GM19372 (cell line): ENCODE data around the gene PSME3.
"Not testable (repeated sequence)": the region's sequence is repeated elsewhere in the genome, so short reads cannot be mapped to it uniquely, and the experiment has no call there.

ENCODE experiments used
- ATAC-seq: cut with Tn5 transposase; IDR thresholded peaks from one replicate; pipeline ENCODE4 v1.9.1; 2021; ENCODE audit warnings: mild to moderate bottlenecking, low read depth, moderate library complexity; ENCODE audit not compliant: unreplicated experiment

Gene PSME3

DNA sequence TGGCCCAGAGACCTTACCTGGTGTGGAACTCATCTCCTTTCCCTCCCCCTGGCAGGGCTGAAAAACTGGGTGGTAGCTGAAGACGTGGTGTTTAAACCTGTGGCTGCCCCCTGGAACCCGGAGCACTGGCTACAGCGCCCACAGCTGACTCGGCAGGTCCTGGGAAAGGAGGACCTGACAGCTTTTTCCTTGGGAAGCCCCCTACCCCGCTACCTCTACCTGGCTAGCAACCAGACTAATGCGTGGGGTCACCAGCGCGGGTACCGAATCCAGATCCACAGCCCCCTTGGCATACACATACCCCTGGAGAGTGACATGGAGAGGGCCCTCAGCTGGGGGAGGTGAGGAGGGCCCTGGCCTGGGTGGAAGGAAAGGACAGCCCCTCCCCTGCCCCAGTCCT lies 15.8 kb downstream of the PSME3 start:
- ATAC-seq, result no peak

DNA sequence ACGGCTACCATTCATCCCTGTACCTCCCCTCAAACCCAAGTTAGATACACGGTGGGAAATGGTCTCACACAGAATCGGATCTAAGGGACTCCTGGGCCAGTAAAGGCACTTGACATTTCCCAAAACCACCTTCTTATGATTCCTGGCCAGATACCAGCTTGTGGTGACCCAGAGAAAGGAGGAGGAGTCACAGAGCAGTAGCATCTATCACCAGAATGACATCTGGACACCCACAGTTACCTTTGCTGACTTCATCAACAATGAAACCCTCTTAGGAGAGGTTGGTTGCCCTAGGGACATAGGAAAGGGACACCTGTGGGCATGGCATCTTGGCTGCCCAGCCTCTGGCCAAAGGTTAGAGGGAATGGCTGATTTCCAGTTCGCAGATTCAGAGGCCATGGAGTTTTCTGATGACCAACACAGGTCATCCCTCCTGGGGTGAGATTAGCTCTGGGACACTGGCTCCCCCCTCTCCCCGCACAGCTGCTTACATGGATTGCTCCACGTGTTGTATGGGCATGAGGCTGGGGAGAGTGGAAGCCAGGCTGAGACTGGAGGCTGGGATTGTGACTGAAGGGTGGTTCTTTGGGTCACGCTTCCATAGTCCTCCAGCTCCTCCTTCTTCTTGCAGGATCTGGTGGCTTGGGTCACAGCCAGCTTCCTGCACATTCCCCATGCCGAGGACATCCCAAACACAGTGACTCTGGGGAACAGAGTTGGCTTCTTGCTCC lies 16.4 kb downstream of the PSME3 start:
- ATAC-seq, result no peak

DNA sequence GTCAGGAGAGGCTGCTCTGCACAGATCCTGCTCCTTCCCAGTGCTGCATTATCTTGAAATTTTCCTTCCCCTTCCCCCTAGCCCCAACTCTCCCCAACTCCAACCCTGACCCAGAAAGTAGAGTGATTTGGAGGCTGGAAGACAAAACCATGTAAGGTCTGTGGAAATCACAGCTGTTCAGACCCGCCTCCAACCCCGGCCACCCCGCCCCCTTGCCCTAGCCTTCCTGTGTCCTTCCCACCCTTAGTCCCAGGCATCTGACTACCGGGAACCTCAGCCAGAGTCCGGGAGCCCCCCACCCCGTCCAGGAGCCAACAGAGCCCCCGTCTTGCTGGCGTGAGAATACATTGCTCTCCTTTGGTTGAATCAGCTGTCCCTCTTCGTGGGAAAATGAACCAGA lies 17.8 kb downstream of the PSME3 start, which contains the start of gene AOC3:
TSS of gene AOC3 (plus strand) at position 246 of the 400 bp plus-strand sequence. CDS start at position 391, 145 bp downstream.
- no peak for ATAC-seq

- not testable (repeated sequence) for ATAC-seq
Measured at GRCh38 chr17:42851371-42852240, 18.4 kb downstream of the PSME3 start.

DNA sequence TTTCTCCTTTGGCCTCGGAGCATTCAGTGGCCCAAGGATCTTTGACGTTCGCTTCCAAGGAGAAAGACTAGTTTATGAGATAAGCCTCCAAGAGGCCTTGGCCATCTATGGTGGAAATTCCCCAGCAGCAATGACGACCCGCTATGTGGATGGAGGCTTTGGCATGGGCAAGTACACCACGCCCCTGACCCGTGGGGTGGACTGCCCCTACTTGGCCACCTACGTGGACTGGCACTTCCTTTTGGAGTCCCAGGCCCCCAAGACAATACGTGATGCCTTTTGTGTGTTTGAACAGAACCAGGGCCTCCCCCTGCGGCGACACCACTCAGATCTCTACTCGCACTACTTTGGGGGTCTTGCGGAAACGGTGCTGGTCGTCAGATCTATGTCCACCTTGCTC lies 19.2 kb downstream of the PSME3 start:
- ATAC-seq, result no peak

DNA sequence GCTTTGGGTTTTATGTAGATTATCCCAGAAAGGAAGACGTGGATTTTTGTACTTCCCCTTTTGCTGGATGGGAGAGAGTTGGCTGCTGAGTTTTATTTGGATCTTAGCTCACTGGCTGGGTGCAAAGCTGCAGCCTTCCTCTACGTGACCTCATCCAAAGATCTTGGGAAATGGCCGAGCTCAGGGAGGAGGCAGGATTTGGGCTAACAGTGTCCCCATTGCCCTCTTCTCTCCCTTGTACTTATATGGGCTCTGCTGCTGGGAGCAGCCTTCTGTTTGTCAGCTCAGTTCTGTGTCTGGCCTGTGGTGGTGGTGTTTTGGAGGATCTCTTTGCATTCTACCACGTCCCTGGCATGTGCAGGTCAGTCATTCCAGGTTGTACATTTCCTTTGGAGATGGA lies 19.8 kb downstream of the PSME3 start:
- ATAC-seq, result no peak

DNA sequence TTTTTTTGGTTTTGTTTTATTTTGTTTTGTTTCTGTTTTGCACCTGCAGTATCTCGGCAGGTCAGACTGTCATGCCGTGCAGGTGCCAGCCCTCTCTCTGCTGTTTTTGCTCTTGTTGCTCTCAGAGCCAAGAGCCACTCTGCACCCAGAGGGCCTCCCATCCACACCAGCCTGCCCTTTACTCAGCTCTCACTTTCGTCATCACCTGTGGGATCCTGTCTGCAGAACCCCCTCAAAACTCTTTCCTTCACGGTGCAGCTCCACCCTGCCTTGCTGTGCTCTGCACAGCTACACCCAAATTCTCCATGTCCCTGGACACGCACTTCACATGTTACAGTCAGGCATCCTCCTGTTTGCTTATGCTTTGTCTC lies 20.4 kb downstream of the PSME3 start:
- ATAC-seq, result no peak

DNA sequence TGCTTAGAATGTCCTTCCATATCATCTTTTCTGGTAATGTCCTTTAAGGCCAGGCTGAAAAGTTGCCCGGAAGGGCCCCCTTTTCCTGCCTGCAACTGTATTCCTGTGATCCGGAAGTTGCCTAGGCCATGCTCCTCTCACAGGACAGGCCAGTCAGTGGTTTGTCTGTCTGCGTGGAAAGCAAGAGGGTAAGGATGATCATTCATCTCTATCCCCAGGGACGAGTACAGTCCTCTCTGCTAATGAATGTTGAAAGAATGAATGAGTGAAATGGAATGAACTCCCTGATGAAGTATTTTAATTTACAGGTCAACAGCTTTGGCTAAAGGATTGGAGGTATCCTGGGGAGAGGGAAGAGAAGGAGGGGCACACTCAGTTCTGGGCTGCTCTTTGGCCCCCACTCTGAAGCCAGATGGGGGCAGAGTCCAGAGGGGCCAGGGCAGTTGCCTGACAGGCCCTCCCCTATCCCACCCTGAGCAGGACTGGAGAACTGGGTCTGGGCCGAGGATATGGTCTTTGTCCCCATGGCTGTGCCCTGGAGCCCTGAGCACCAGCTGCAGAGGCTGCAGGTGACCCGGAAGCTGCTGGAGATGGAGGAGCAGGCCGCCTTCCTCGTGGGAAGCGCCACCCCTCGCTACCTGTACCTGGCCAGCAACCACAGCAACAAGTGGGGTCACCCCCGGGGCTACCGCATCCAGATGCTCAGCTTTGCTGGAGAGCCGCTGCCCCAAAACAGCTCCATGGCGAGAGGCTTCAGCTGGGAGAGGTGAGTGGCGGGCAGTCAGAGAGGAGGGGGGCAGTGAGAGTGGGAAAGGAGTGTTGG lies 21.0 kb downstream of the PSME3 start:
- ATAC-seq, result no peak

GRCh38 chr17:42855048-42855596 lies 21.9 kb downstream of the PSME3 start:
- ATAC-seq, result no peak

DNA sequence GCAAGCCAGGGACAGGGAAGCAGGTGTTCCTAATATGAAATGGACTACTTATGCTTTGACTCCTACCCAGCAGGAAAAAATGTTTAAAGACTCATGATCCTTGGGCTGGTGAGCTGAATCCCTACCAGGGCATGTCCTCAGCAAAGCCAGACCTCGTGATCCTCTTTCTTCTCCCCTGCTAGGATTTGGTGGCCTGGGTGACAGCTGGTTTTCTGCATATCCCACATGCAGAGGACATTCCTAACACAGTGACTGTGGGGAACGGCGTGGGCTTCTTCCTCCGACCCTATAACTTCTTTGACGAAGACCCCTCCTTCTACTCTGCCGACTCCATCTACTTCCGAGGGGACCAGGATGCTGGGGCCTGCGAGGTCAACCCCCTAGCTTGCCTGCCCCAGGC lies 22.9 kb downstream of the PSME3 start:
- ATAC-seq, result not testable (repeated sequence)

GRCh38 chr17:42856516-42856915 lies 23.3 kb downstream of the PSME3 start:
- not testable (repeated sequence) for ATAC-seq

DNA sequence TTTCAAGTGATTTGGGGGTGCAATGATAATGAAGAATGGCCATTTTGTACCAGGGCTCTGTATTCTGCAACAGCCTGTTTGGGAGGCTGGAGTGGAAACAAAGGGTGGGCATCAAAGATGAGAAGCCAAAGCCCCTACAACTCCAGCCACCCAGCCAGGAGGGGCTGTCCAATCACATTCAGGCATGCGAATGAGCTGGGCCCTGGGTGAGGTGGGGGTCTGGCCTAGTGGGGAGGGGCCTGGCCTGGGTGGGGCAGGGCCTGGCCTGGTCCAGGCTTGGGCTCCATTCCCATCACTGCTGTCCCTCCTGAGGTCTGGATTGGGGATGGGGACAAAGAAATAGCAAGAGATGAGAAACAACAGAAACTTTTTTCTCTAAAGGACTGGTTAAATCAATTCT lies 24.2 kb downstream of the PSME3 start:
- no peak for ATAC-seq

GRCh38 chr17:42865638-42866094 lies 32.5 kb downstream of the PSME3 start:
- ATAC-seq, result no peak

GRCh38 chr17:42866216-42866615 lies 33.0 kb downstream of the PSME3 start:
- no peak for ATAC-seq

DNA sequence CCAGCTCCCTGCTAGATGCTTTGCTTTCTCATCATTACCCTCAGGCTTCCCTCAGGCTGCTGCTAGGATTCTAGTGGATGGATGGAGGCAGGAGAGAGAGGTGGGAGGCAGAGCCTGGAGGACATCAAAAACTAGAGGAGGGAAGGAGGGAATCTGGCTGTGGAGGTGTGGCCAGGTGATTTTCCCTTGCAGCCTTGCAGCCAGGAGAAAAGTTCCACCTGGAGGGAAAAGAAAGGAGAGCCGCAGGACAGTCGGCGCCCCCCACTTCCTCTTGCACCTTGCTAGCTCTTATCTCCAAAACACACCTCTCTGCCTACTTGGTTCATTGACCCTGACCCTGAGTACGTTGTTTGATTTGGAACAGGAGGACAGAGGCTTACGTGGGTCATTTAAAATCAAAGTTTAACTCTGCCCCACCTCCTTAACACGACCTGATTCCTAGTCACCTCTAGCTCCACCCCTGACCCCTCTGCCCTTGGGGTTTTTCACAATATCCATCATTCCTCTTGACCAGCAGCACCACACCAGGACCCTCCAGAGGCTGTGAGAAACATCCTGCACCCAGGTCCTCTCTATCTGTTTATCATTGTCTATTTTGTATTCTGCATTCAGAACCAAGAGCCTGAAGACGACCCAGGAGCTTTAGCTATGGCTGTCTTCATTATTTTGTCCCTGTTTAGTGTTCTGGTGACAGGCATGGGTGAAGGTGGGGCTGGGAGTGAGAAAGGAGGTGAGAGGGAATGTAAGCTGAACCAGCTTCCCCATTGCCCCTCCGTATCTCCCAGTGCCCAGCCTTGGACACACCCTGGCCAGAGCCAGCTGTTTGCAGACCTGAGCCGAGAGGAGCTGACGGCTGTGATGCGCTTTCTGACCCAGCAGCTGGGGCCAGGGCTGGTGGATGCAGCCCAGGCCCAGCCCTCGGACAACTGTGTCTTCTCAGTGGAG lies 33.7 kb downstream of the PSME3 start:
- ATAC-seq, result no peak

- not testable (repeated sequence) for ATAC-seq
Measured at GRCh38 chr17:42867694-42868261, 34.6 kb downstream of the PSME3 start.

- ATAC-seq, result no peak
Measured at GRCh38 chr17:42868338-42868737, 35.1 kb downstream of the PSME3 start.

GRCh38 chr17:42871647-42872046 lies 38.5 kb downstream of the PSME3 start:
- ATAC-seq, result no peak
